Stimulated activated CD4-positive, alpha-beta T cell treated with anti-CD3 and anti-CD28 coated beads, TNF-alpha, amount 100 ng/mL, for 24 hours (primary cell): Measurements from ENCODE around the gene RNGTT.

Experiments used
- DNase-seq, 3 experiments: peaks; one replicate each; pipeline ENCODE4 v3.0.0-alpha.2; 2020; ENCODE audit warnings: low read depth in 3 of 3

Gene RNGTT

GRCh38 chr6:88588938-88589337 is 374.5 kb downstream of the RNGTT start:
- no peak for DNase-seq

- DNase-seq = no peak
Observed at GRCh38 chr6:88587150-88587520, 376.3 kb downstream of the RNGTT start.

DNA sequence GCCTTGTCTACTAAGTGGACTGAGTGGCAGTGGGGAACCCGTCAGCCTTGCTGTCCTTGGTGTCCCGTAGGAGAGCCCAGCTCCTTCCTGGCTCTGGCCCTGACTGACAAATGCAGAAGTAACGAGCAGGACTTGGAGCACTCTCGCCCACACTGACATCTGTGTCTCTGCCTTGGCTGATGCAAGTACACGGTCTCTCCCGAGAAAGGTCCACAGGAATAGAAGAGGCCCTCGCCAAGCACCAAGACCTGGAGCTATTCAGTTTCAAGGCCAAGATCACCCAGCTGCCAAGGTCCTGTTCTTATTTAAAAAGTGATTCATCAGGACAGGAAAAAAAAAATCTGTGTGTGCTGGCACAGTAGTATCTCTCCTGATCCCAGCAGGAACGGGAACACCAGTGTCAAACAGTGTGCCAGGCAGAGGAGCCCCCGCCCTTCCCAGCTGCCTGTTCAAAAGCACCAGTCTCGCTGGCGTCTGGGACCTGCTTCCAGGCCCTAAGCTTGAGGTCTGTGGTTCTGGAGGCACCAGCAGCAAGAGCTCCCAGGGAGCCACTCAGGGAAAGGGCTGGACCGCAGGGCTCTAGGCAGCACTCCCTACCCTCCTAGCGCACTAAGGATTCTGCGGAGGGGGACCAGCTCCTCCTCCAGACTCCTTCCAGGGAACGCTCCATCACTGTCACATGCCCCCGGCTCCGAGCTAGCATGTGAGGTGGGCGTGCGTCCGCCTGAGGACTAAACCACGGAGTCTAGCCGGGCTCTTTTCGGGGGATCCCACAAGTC is 376.9 kb downstream of the RNGTT start:
- no peak for DNase-seq

- DNase-seq = no peak
Observed at GRCh38 chr6:88585276-88585692, 378.1 kb downstream of the RNGTT start.

DNA sequence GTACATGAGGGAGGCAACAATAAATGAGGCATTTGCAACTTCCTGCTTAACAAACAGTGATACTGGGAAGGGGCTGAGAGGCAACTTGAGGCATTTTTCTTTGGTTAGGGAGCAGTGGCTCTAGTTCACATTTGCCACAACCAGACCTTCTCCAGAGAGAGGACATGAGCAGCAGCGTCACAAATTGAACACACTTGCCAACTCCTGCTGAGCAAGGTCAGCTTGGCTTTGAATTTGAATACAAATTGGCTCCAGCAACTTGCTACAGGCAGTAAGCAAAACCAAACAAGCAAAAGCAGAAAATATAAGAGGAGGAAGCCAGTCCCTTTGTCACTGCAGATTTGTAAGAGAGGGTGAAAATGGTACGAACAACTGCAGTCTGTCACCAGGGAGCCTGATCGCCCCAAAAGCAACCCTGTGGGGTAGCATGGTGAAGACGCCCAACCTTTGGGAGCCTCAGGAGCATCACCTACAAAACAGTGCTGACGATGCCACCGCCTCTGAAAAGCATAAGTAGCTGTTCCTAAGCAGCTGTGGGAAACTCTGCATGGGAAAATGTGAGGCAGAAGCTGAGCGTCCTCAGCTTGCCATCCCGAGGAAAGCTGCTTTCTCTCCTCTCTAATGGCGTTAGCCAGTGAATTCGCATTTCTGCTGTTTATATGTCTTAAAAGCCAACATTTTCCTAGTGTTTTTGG is 378.7 kb downstream of the RNGTT start:
- no peak for DNase-seq

GRCh38 chr6:88577461-88577860 is 386.0 kb downstream of the RNGTT start:
- DNase-seq = no peak

DNA sequence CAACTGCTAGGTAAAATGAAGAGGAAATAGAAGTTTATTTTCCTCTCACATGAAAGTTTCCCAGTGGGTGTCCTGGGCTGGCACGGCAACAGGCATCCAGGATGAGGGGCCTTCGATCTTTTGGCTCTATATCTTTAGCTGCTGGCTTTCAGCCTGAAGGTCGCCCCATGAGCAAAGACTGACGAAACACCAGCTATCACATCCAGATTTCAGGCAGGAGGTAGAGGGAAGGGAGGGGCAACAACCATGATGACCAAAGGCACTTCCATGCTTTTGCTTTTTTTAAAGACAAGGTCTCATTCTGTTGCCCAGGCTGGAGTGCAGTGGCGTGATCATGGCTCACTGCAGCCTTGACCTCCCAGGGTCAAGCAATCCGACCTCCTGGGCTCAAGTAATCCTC is 387.9 kb downstream of the RNGTT start:
- DNase-seq = no peak

GRCh38 chr6:88574651-88575050 is 388.8 kb downstream of the RNGTT start:
- DNase-seq = no peak

DNA sequence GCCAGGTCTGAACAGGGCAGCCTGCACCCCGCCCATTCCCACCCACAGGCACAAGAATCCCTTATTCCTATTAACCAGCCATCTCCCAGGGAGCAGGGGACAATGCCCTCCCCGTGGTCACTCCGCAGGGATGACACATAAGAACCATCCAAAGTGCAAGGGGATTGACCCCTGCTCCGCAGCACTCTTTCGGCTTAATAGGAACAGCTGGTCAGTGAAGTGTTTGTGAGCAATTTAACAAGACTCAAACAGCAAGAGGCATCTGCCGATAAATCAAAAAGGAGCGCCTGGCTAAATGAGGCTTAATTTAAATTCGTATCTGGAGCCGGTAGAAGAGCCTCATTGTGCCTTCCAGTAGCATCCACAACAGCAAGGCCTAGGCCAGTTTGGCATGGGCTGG is 389.4 kb downstream of the RNGTT start:
- no peak for DNase-seq

DNA sequence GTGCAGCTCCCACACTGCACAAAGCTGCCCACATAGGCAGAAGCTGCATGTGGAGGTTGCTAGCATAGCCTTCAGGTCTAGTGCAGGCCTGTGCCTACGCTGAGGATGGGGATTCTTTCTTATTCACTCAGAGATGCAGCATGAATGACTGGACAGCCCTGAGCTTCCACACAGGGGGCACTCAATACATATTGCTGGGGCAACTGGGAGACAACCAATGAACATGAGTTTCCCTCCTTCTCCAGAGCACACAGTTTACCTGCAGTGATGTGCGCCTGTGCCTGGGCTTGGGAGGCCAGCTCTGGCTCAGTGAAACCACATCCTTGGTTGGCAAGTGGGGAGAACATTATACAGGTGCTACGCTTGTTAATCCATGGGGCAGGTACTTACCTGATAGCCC is 389.9 kb downstream of the RNGTT start:
- DNase-seq = no peak

GRCh38 chr6:88572449-88573139 is 390.8 kb downstream of the RNGTT start:
- DNase-seq = no peak

GRCh38 chr6:88569959-88570358 is 393.5 kb downstream of the RNGTT start:
- DNase-seq = no peak

GRCh38 chr6:88567696-88568095 is 395.7 kb downstream of the RNGTT start:
- no peak for DNase-seq

DNA sequence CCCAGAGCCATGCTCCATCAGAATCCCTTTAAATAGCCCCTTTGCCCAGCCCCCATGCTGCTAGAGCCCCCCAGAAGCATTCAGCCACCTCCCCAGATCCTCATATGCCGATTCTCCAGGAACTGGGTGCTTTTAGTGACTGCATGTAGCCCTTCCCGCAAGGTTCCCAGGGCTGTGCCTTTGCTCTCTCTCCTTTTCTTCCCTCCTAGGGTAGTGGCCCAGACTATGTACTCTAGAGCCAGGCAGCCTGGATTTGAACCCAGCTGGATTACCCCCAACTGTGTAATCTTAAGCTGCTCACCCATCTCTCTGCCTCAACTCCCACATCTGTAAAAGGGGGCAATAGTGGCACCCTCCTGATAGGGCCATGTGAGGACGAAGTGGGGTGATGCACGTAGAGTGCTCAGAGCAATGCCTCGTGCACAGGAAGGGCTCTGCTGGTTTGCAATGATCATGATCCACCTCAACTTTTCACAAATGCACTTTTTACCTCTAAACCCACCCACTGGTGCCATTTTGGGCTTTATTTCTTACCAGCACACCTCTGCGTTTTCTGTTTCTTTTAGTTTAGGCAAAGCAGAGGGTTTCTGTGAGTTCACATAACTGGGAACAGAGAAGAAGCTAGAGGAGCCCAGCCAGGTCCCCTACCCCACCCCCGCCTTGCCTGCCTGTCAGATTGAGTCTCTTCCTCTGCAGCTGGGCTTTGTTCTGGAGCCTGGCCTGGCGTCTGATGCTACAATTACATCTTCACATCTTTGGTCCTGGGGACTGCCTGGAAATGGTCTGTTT is 396.5 kb downstream of the RNGTT start:
- no peak for DNase-seq

GRCh38 chr6:88565836-88566235 is 397.6 kb downstream of the RNGTT start:
- DNase-seq = no peak

DNA sequence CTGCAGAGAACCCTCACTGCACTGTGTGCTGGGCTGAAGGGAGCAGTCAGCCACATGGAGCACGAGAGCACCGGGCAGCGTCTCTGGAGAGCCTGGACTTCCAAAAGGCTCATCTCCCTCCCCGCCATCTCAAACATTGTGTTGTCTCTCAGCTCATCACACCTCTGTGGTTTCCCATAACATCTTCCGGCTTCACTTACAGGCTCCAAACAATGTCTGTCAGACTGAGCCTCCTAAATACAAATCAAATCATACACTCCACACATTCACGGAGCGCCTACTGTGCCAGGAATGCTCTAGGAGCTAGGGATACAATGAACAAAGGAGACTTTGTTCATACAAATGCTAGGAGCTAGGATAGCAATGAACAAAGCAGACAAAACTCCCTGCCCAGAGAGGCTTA is 398.0 kb downstream of the RNGTT start:
- no peak for DNase-seq

- no peak for DNase-seq
Observed at GRCh38 chr6:88563277-88563625, 400.2 kb downstream of the RNGTT start.

DNA sequence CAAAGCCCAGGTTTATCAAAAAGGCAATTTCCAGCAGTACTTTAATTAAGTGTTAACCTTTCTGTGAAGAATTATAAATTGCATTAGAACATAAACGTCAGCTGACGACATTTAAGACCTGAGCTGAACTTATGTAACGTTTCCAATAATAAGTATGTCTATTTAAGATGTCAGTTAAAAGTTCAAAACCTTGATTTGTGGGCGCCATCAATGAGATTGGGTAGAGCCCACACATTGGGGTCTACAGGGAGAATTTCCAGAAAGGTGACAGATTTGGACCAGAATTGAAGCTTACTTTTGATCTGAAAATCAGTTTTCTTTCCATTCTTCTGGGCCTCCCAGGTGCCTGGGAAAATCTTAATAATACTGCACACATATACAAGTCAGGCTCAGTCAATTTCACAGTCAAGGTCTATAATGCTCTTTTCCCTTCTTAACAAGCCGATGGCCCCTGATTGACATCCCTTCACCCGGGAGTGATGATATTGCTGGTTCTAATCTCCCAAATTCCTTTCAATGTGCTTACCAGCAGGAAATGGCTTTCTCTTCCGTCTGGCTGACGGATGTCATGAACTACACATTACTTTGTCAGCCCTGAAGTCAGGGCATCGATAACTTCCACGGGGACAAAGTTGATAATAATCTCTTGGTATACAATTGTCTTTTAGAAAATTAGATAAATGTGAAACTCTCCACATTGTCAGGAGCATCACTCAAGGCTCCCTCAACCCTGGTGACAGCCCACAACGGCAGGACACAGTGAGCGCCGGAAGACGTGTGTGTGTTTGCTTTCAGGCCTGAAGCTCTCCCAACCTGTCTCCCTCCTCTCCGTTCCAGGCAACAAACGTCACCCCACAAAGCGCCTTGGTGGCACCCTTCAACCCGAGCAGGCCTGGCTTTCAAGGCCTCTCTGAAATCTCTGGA is 400.8 kb downstream of the RNGTT start:
- DNase-seq = no peak

GRCh38 chr6:88561954-88562315 is 401.5 kb downstream of the RNGTT start:
- DNase-seq = no peak

- no peak for DNase-seq
Observed at GRCh38 chr6:88561034-88561953, 402.1 kb downstream of the RNGTT start.
